Brain pericyte (primary cell): ENCODE results near the gene COL5A1.

ENCODE experiments used
- DNase-seq: peaks from one replicate; pipeline ENCODE4 v3.0.0-alpha.2; 2012; ENCODE audit warnings: low read depth, low spot score

The COL5A1 gene

GRCh38 chr9:134814598-134815215, 173.1 kb downstream of the COL5A1 start:
- no peak for DNase-seq

- DNase-seq: no peak
These were observed 174.0 kb downstream of the COL5A1 start for GRCh38 chr9:134815435-134816214.

- no peak for DNase-seq
These were observed 174.7 kb downstream of the COL5A1 start for GRCh38 chr9:134816264-134816663.

GRCh38 chr9:134818000-134818568, 176.5 kb downstream of the COL5A1 start:
- DNase-seq: no peak

GRCh38 chr9:134818591-134818990, 177.0 kb downstream of the COL5A1 start:
- DNase-seq: no peak

GRCh38 chr9:134820901-134821300, 179.3 kb downstream of the COL5A1 start:
- no peak for DNase-seq

- no peak for DNase-seq
These were observed 180.9 kb downstream of the COL5A1 start for GRCh38 chr9:134822541-134822940.

- no peak for DNase-seq
These were observed 182.0 kb downstream of the COL5A1 start for GRCh38 chr9:134823623-134824022.

- DNase-seq: no peak
These were observed 183.0 kb downstream of the COL5A1 start for GRCh38 chr9:134824583-134824982.

GRCh38 chr9:134825025-134825424, 183.4 kb downstream of the COL5A1 start:
- DNase-seq: no peak

GRCh38 chr9:134826336-134827285, 185.0 kb downstream of the COL5A1 start:
- DNase-seq: no peak

- DNase-seq: no peak
These were observed 186.0 kb downstream of the COL5A1 start for GRCh38 chr9:134827559-134827958.

- no peak for DNase-seq
These were observed 186.4 kb downstream of the COL5A1 start for GRCh38 chr9:134827993-134828392.

- no peak for DNase-seq
These were observed 187.3 kb downstream of the COL5A1 start for GRCh38 chr9:134828892-134829291.

GRCh38 chr9:134829356-134829937, 187.8 kb downstream of the COL5A1 start:
- no peak for DNase-seq

GRCh38 chr9:134830126-134830525, 188.5 kb downstream of the COL5A1 start:
- DNase-seq: no peak

GRCh38 chr9:134830926-134831720, 189.5 kb downstream of the COL5A1 start:
- no peak for DNase-seq

- DNase-seq: no peak
These were observed 190.9 kb downstream of the COL5A1 start for GRCh38 chr9:134832471-134832870.

- DNase-seq: no peak
These were observed 191.8 kb downstream of the COL5A1 start for GRCh38 chr9:134833294-134833880.
